HepG2 (cell line): ENCODE data around the gene STK32A. TPM values are rescaled to one million over a fixed set of nuclear protein-coding genes. Genes with fewer than 3 reads are reported as not detected.

Experiments
- ATAC-seq: fragments of 200-7000 bp; cut with Tn5 transposase; 3 replicates; pipeline ENCODE4 v1.9.1; 2020; ENCODE audit warnings: mild to moderate bottlenecking, moderate library complexity
- BruUV-seq: library from RNA; stranded (reverse); fragments of 400-500 nt; replicated peaks from 2 replicates; lab custom pipeline; 2021; lab: Mats Ljungman, UMichigan
- CTCF ChIA-PET: fragments of 300-600 bp; formaldehyde crosslinking; extraction: SDS; loops from one replicate; lab custom pipeline; 2021; ENCODE audit warnings: low total read pairs, inconsistent platforms, low intra/inter-chr PET ratio; lab: Yijun Ruan, JAX
- POLR2A ChIA-PET: fragments of 350-600 bp; sonication (Branson Sonifier 250); formaldehyde crosslinking; loops from one replicate; lab custom pipeline; 2020; ENCODE audit warnings: antibody characterized with exemption, inconsistent platforms; lab: Yijun Ruan, JAX
- DNase-seq: peaks from one replicate; pipeline ENCODE4 v3.0.0-alpha.2; 2015; ENCODE audit warnings: low spot score
- FAIRE-seq: peaks from 3 replicates; lab custom pipeline; 2011; peaks lifted over from hg19 to GRCh38; lab: Jason Lieb, UNC
- H2AFZ ChIP-seq: one replicate; pipeline ENCODE4 v1.6.1; 2011; ENCODE audit warnings: low read length, inconsistent platforms
- H3K27ac ChIP-seq: fragments of 300-600 bp; 3 replicates; pipeline ENCODE4 v1.8.0; 2011; ENCODE audit warnings: mixed run types, mild to moderate bottlenecking, mixed read lengths, low read length, inconsistent platforms; ENCODE audit not compliant: insufficient read depth; ENCODE audit errors: extremely low read length
- H3K27me3 ChIP-seq, 2 experiments: fragments of 200-600 bp in 1 of 2; 2 replicates in 1 of 2; 3 replicates in 1 of 2; pipeline versions ENCODE4 v1.6.0 to v1.8.0; 2011; ENCODE audit warnings: low read length in 2 of 2, mild to moderate bottlenecking in 2 of 2, moderate library complexity in 2 of 2, inconsistent platforms in 1 of 2; ENCODE audit not compliant: insufficient read depth in 2 of 2, control insufficient read depth in 1 of 2
- H3K36me3 ChIP-seq, 2 experiments: fragments of 200-600 bp in 1 of 2; replicated peaks in 1 of 2; 2 replicates in 1 of 2; 3 replicates in 1 of 2; pipeline versions ENCODE4 v1.5.1 to v1.8.0; 2011; ENCODE audit warnings: low read length in 2 of 2, inconsistent platforms in 1 of 2; ENCODE audit not compliant: insufficient read depth in 2 of 2, control insufficient read depth in 1 of 2
- H3K4me1 ChIP-seq: 2 replicates; pipeline ENCODE4 v1.5.1; 2012; ENCODE audit warnings: low read length, inconsistent platforms; ENCODE audit not compliant: insufficient read depth
- H3K4me2 ChIP-seq: 2 replicates; pipeline ENCODE4 v1.6.0; 2011; ENCODE audit warnings: low read depth, low read length, inconsistent platforms
- H3K4me3 ChIP-seq, 3 experiments: fragments of 200-600 bp in 1 of 3; sonication (generic), shearing (Covaris generic) in 1 of 3; replicated peaks in 1 of 3; 2 replicates each; pipeline ENCODE4 v1.5.1; 2011 to 2016; ENCODE audit warnings: low read length in 3 of 3, inconsistent platforms in 2 of 3, low read depth in 2 of 3, mild to moderate bottlenecking in 2 of 3, control low read depth in 1 of 3, mixed read lengths in 1 of 3; ENCODE audit not compliant: insufficient read depth in 1 of 3
- H3K79me2 ChIP-seq: one replicate; pipeline ENCODE4 v1.6.1; 2011; ENCODE audit warnings: low read length, inconsistent platforms; ENCODE audit not compliant: insufficient read depth
- H3K9ac ChIP-seq: 2 replicates; pipeline ENCODE4 v1.6.0; 2011; ENCODE audit warnings: mild to moderate bottlenecking, low read depth, low read length, inconsistent platforms; ENCODE audit not compliant: insufficient read depth
- H3K9me3 ChIP-seq: 2 replicates; pipeline ENCODE4 v1.5.1; 2012; ENCODE audit warnings: mild to moderate bottlenecking, low read length
- H4K20me1 ChIP-seq: 2 replicates; pipeline ENCODE4 v1.6.0; 2011; ENCODE audit warnings: inconsistent platforms, mild to moderate bottlenecking, low read length, moderate library complexity; ENCODE audit not compliant: insufficient read depth
- GLI4 ChIP-seq: sonication (generic); formaldehyde crosslinking; IDR thresholded peaks from 2 replicates; pipeline ENCODE4 v1.5.1; 2020; ENCODE audit warnings: missing genetic modification reagents, mild to moderate bottlenecking, moderate library complexity, borderline replicate concordance
- HDAC2 ChIP-seq: sonication (generic); formaldehyde crosslinking; IDR thresholded peaks from 2 replicates; pipeline ENCODE4 v1.4.0; 2020; ENCODE audit warnings: missing genetic modification reagents
- HIC2 ChIP-seq: sonication (generic); formaldehyde crosslinking; IDR thresholded peaks from 2 replicates; pipeline ENCODE4 v1.9.0; 2022; ENCODE audit warnings: low read depth, missing genetic modification reagents
- PCBP1 ChIP-seq: fragments of 200-400 bp; formaldehyde crosslinking; IDR thresholded peaks from 2 replicates; pipeline ENCODE4 v1.6.1; 2017; ENCODE audit warnings: mild to moderate bottlenecking, low read depth, low read length, borderline replicate concordance
- TARDBP ChIP-seq: sonication (generic); formaldehyde crosslinking; IDR thresholded peaks from 2 replicates; pipeline ENCODE4 v1.8.0; 2022; ENCODE audit warnings: mild to moderate bottlenecking, missing genetic modification reagents
- TBX3 ChIP-seq: fragments of 450-650 bp; IDR thresholded peaks from 2 replicates; pipeline ENCODE4 v1.6.1; 2017; ENCODE audit warnings: antibody characterized with exemption, mild to moderate bottlenecking, inconsistent platforms, borderline replicate concordance
- ZNF136 ChIP-seq: sonication (generic); formaldehyde crosslinking; IDR thresholded peaks from 2 replicates; pipeline ENCODE4 v1.8.1; 2022; ENCODE audit warnings: low read depth, mild to moderate bottlenecking, moderate library complexity, missing genetic modification reagents
- WGBS: methylation state at CpG from one replicate; pipeline ENCODE4 v1.1.6; 2017; ENCODE audit warnings: low lambda C conversion rate; 5-methylcytosine and 5-hydroxymethylcytosine counted together
- in situ Hi-C: cut with HindIII; loops from 2 replicates; pipeline ENCODE4 v1.10.0; 2017; ENCODE audit warnings: low pct_unique_long_range_greater_than_20kb; ENCODE audit not compliant: extremely low pct_ligation_motif_present
- intact Hi-C: fragments of 100-400 bp; cut with micrococcal nuclease; formaldehyde crosslinking; loops from one replicate; pipeline ENCODE4 v1.10.0; 2022; ENCODE audit not compliant: unreplicated experiment
- polyA plus RNA-seq, 8 experiments: library from polyadenylated mRNA; depleted of rRNA in 3 of 8; stranded (reverse) in 7 of 8; unstranded in 1 of 8; fragments of >200 nt; fragmentation: Illumina TruSeq in 4 of 8; extraction: Trizol in 4 of 8; gene quantifications; 2 replicates each; pipeline versions ENCODE4 v1.2.1 to v1.2.3, GENCODE V29; 2011 to 2016; ENCODE audit warnings: low read depth in 4 of 8, missing spikeins in 1 of 8, mixed read lengths in 1 of 8; ENCODE audit not compliant: insufficient read depth in 1 of 8
- total RNA-seq, 5 experiments: library from RNA; depleted of rRNA; stranded (reverse); fragments of >200 nt; fragmentation: Illumina TruSeq; extraction: Trizol; gene quantifications; 2 replicates each; pipeline ENCODE4 v1.2.3, GENCODE V29; 2016; ENCODE audit warnings: low read depth in 1 of 5
- TF ChIP-seq, protein P1 (sequence below): sonication (generic); formaldehyde crosslinking; IDR thresholded peaks from 2 replicates; pipeline ENCODE4 v1.5.1; 2020; ENCODE audit warnings: mild to moderate bottlenecking, missing genetic modification reagents, moderate library complexity

Gene STK32A
- total and polyA plus RNA-seq, 2 of the 13 experiments (the other 11 are each of a cell fraction or from before 2014, with no cell fraction given): not detected

- intact Hi-C loops: no loop called here
- WGBS: 0% methylated on average over 1 of the region's 1 CpG
- BruUV-seq: no TSS peak
Observed at GRCh38 chr5:147259837-147260236, 25.0 kb downstream of the STK32A start.

More at GRCh38 chr5:147259837-147260236, 25.0 kb downstream of the STK32A start:
- H3K4me1 ChIP-seq: no peaks in the 10 kb centered on the region
- no peaks in the 10 kb centered on the region for H4K20me1 ChIP-seq
- no peak overlapping the region for H2AFZ ChIP-seq
- no peak for ATAC-seq
- POLR2A ChIA-PET: no interaction called here
- H3K9me3 ChIP-seq: no peaks in the 10 kb centered on the region
- H3K27me3 ChIP-seq: no peaks in the 10 kb centered on the region; a peak in 1 of 5 replicates
- H3K9ac ChIP-seq: no peak overlapping the region
- no peaks in the 10 kb centered on the region for H3K79me2 ChIP-seq
- no peak overlapping the region for H3K4me2 ChIP-seq
- no peak overlapping the region for H3K27ac ChIP-seq
- no peak for FAIRE-seq
- in situ Hi-C loops: no loop called here
- CTCF ChIA-PET: no interaction called here
- H3K36me3 ChIP-seq: no peaks in the 10 kb centered on the region
- no peak for DNase-seq
- no peak for TF ChIP-seq TBX3
- TF ChIP-seq ZNF136 (CRISPR knock-in tag): no peak
- no peak for TF ChIP-seq GLI4
- TF ChIP-seq TARDBP (CRISPR knock-in tag): no peak
- no peak for TF ChIP-seq PCBP1
- TF ChIP-seq, protein P1, sequence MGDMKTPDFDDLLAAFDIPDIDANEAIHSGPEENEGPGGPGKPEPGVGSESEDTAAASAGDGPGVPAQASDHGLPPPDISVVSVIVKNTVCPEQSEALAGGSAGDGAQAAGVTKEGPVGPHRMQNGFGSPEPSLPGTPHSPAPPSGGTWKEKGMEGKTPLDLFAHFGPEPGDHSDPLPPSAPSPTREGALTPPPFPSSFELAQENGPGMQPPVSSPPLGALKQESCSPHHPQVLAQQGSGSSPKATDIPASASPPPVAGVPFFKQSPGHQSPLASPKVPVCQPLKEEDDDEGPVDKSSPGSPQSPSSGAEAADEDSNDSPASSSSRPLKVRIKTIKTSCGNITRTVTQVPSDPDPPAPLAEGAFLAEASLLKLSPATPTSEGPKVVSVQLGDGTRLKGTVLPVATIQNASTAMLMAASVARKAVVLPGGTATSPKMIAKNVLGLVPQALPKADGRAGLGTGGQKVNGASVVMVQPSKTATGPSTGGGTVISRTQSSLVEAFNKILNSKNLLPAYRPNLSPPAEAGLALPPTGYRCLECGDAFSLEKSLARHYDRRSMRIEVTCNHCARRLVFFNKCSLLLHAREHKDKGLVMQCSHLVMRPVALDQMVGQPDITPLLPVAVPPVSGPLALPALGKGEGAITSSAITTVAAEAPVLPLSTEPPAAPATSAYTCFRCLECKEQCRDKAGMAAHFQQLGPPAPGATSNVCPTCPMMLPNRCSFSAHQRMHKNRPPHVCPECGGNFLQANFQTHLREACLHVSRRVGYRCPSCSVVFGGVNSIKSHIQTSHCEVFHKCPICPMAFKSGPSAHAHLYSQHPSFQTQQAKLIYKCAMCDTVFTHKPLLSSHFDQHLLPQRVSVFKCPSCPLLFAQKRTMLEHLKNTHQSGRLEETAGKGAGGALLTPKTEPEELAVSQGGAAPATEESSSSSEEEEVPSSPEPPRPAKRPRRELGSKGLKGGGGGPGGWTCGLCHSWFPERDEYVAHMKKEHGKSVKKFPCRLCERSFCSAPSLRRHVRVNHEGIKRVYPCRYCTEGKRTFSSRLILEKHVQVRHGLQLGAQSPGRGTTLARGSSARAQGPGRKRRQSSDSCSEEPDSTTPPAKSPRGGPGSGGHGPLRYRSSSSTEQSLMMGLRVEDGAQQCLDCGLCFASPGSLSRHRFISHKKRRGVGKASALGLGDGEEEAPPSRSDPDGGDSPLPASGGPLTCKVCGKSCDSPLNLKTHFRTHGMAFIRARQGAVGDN (CRISPR knock-in tag): no peak
- TF ChIP-seq HDAC2: no peak
- TF ChIP-seq HIC2 (CRISPR knock-in tag): no peak
- no peak overlapping the region for H3K4me3 ChIP-seq
